CD4-positive, alpha-beta memory T cell (primary cell): ENCODE data around the gene KCNJ4. TPM values are rescaled to one million over a fixed set of nuclear protein-coding genes. Genes with fewer than 3 reads are reported as not detected.
A peak's percentile ranks its signal among the peaks of the same experiment; 100 is the strongest.

Source experiments
- CTCF ChIA-PET: fragments of 350-600 bp; sonication (Branson Sonifier 250); formaldehyde crosslinking; loops from one replicate; lab custom pipeline; 2021; ENCODE audit warnings: inconsistent platforms; ENCODE audit not compliant: partially characterized antibody; lab: Charles Lee
- POLR2A ChIA-PET: fragments of 350-600 bp; sonication (Branson Sonifier 250); formaldehyde crosslinking; loops from one replicate; lab custom pipeline; 2021; ENCODE audit not compliant: partially characterized antibody; lab: Charles Lee
- DNase-seq, 5 donors: peaks; one replicate each; pipeline versions ENCODE4 v3.0.0 to v3.0.0-alpha.2; 2020 to 2022; ENCODE audit warnings: mixed read lengths in 1 of 5
- H3K27ac ChIP-seq: one replicate; pipeline ENCODE4 v1.7.0; 2013; ENCODE audit warnings: low read depth, low read length
- H3K27me3 ChIP-seq: 2 replicates; pipeline ENCODE4 v1.7.0; 2013; ENCODE audit warnings: mild to moderate bottlenecking, low read length, moderate library complexity; ENCODE audit not compliant: insufficient read depth
- H3K36me3 ChIP-seq: 2 replicates; pipeline ENCODE4 v1.7.0; 2013; ENCODE audit warnings: mild to moderate bottlenecking, low read length, moderate library complexity; ENCODE audit not compliant: insufficient read depth
- H3K4me1 ChIP-seq: 2 replicates; pipeline ENCODE4 v1.7.0; 2013; ENCODE audit warnings: mild to moderate bottlenecking, low read length, moderate library complexity; ENCODE audit not compliant: insufficient read depth
- H3K4me3 ChIP-seq, 2 donors: one replicate each; pipeline ENCODE4 v1.7.0; 2013; ENCODE audit warnings: low read length in 2 of 2, mild to moderate bottlenecking in 1 of 2
- H3K9me3 ChIP-seq, 2 donors: one replicate each; pipeline ENCODE4 v1.7.0; 2013; ENCODE audit warnings: low read length in 2 of 2, control low read depth in 1 of 2; ENCODE audit not compliant: control insufficient read depth in 1 of 2
- H3K27ac Mint-ChIP-seq, 7 donors: one replicate each; pipeline ENCODE4 v1.8.0; 2020 to 2021; ENCODE audit warnings: mixed read lengths in 7 of 7, mild to moderate bottlenecking in 6 of 7, inconsistent platforms in 3 of 7, moderate library complexity in 3 of 7
- H3K27me3 Mint-ChIP-seq, 2 donors: one replicate each; pipeline ENCODE4 v1.8.0; 2020 to 2021; ENCODE audit warnings: mixed read lengths in 2 of 2
- H3K36me3 Mint-ChIP-seq, 2 donors: one replicate each; pipeline ENCODE4 v1.8.0; 2020 to 2021; ENCODE audit warnings: mixed read lengths in 2 of 2, inconsistent platforms in 1 of 2, mild to moderate bottlenecking in 1 of 2
- H3K4me1 Mint-ChIP-seq, 4 donors: one replicate each; pipeline ENCODE4 v1.8.0; 2020 to 2021; ENCODE audit warnings: mixed read lengths in 4 of 4, mild to moderate bottlenecking in 1 of 4
- H3K4me3 Mint-ChIP-seq, 8 donors: one replicate each; pipeline ENCODE4 v1.8.0; 2020 to 2021; ENCODE audit warnings: mixed read lengths in 8 of 8, mild to moderate bottlenecking in 7 of 8, moderate library complexity in 6 of 8, inconsistent platforms in 3 of 8
- H3K9me3 Mint-ChIP-seq, 8 donors: one replicate each; pipeline ENCODE4 v1.8.0; 2020 to 2021; ENCODE audit warnings: mixed read lengths in 8 of 8, mild to moderate bottlenecking in 5 of 8, inconsistent platforms in 3 of 8, moderate library complexity in 1 of 8
- intact Hi-C: fragments of 100-400 bp; cut with micrococcal nuclease; formaldehyde crosslinking; loops from one replicate; pipeline ENCODE4 v1.15.1; 2023
- polyA plus RNA-seq, 2 donors: library from polyadenylated mRNA; unstranded; fragments of 300-500 nt; fragmentation: Illumina TruSeq; gene quantifications; one replicate each; pipeline ENCODE4 v1.2.3, GENCODE V29; 2021
- total RNA-seq, 2 experiments: library from RNA; stranded (reverse); gene quantifications; one replicate each; pipeline ENCODE4 v1.2.3, GENCODE V29; 2021

The KCNJ4 gene
- total and polyA plus RNA-seq, 4 experiments from 2014 or later: not detected

DNA sequence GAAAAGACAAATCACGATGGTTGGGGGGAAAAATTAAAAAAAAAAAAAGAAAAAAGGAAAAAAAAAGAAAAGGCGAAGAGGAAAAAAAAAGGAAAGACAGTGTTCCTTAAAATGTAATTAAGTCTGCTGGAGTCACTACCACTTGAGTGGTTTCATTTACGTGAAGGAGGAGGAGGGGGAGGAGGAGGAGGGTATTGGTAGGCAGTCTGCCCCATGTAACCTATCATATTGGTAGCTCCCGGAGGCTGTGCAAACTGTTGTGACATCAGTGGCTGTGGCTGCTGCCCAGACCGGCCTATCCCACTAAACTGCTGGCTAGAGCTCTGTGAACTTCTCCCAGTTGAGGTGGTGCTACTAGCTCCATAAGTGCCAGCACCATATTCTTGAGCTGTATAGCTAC is 30.8 kb upstream of the KCNJ4 start:
- H3K27me3 Mint-ChIP-seq: no peaks in the 10 kb centered on the region
- no peak overlapping the region for H3K27ac ChIP-seq
- no peak overlapping the region for H3K4me3 ChIP-seq
- H3K4me1 ChIP-seq: peaks cover 11% of the 10 kb centered on the region
- DNase-seq: no peak
- ChIA-PET CTCF (interaction anchor here (1.7 kb wide), 1 partner anchor 88 kb away, joined by 3 read pairs; no protein-coding TSS in a partner anchor), POLR2A (interaction anchor here (0.9 to 14.9 kb wide), 3 partner anchors 9 to 15 kb away, joined by 3 to 122 read pairs (median 15); no protein-coding TSS in a partner anchor)
- no peaks in the 10 kb centered on the region for H3K9me3 ChIP-seq
- intact Hi-C loops: no loop called here
- H3K36me3 ChIP-seq: peaks cover 86% of the 10 kb centered on the region
- peaks cover 76 to 90% of the 10 kb centered on the region in 2 donors for H3K36me3 Mint-ChIP-seq
- peaks cover 13 to 53% (median 29%) of the 10 kb centered on the region in 4 donors for H3K4me1 Mint-ChIP-seq
- H3K27me3 ChIP-seq: no peaks in the 10 kb centered on the region
- peaks cover 0 to 2% (median 0%) of the 10 kb centered on the region in 8 donors for H3K9me3 Mint-ChIP-seq
- no peak overlapping the region for H3K4me3 Mint-ChIP-seq
- H3K27ac Mint-ChIP-seq: peak overlapping the region in 3 of 7 donors; percentile 36 to 77 (median 60)

DNA sequence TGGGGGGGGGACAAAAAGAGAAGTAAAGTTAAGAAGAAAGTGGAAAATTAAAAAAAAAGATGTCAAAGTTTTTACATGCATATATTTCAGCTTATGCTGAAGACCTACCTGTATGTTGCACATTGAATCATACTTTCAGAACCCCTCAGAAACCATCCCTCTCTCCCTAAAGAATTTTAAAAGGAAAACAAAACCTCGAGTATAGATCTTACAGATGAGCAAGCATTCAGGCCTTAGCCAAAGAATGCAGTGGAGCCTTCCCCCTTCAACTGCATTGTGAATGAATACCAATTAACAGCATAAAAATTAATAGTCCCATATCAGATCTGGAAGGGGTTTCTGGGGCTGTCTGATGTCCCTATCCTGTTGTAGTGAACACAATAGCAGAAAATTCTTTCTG is 29.2 kb upstream of the KCNJ4 start:
- H3K27me3 ChIP-seq: no peaks in the 10 kb centered on the region
- Mint-ChIP-seq H3K4me1 (peaks cover 8 to 40% (median 20%) of the 10 kb centered on the region in 4 donors), H3K27ac (peak overlapping the region in 5 of 7 donors; percentile 0 to 85 (median 48)), H3K36me3 (peaks cover 61 to 75% of the 10 kb centered on the region in 2 donors), H3K4me3 (no peak overlapping the region), H3K9me3 (no peaks in the 10 kb centered on the region), H3K27me3 (no peaks in the 10 kb centered on the region)
- no peak overlapping the region for H3K4me3 ChIP-seq
- peaks cover 11% of the 10 kb centered on the region for H3K4me1 ChIP-seq
- DNase-seq: no peak
- peaks cover 72% of the 10 kb centered on the region for H3K36me3 ChIP-seq
- CTCF ChIA-PET: interaction anchor here (1.7 kb wide), 1 partner anchor 90 kb away, joined by 3 read pairs; no protein-coding TSS in a partner anchor
- intact Hi-C loops: loop anchor here (5.0 kb wide), 1 partner anchor 88 kb away; the partner anchor contains the start of gene DMC1
- H3K27ac ChIP-seq: no peak overlapping the region
- H3K9me3 ChIP-seq: no peaks in the 10 kb centered on the region
- POLR2A ChIA-PET: interaction anchor here (3.0 to 14.9 kb wide), 2 partner anchors 10 to 17 kb away, joined by 15 to 122 read pairs; no protein-coding TSS in a partner anchor

DNA sequence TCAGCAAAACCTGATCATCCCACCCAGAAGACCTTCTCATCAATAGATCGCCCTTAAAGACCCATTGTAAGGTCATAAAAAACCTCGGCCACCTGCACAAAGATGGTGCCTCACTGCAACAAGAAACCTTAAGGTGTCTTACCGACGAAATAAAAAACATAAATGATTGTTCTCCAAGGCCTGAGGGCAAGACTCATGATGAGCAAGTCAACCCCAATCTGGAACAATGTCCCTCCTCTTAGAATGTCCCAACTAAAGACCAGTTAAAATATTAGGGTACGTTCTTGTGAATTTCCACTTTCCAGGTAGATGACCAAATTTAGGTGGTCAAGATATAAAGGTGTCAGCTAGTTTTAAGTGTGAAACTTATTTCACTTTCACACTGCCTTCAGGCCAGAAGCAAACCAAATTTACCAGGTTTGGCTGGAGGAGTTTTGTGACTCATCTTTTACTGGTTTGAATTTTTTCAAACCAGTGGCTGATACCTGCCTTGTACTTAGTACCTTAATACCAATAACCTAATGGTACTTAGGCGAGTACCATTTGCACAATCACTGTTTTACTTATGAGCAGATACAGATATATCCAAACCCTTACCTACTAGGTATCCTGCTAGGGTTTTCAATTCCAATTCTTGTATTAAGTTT is 27.8 kb upstream of the KCNJ4 start:
- Mint-ChIP-seq H3K27ac (peak overlapping the region in 4 of 7 donors; percentile 23 to 53 (median 41)), H3K4me3 (no peak overlapping the region), H3K36me3 (peaks cover 51 to 64% of the 10 kb centered on the region in 2 donors), H3K4me1 (peaks cover 4 to 29% (median 12%) of the 10 kb centered on the region in 4 donors), H3K9me3 (no peaks in the 10 kb centered on the region), H3K27me3 (no peaks in the 10 kb centered on the region)
- Histone ChIP-seq H3K36me3 (peaks cover 58% of the 10 kb centered on the region), H3K4me1 (peaks cover 1% of the 10 kb centered on the region), H3K27me3 (no peaks in the 10 kb centered on the region), H3K9me3 (no peaks in the 10 kb centered on the region), H3K4me3 (no peak overlapping the region), H3K27ac (no peak overlapping the region)
- intact Hi-C loops: loop anchor here (5.0 kb wide), 1 partner anchor 90 kb away; the partner anchor contains the start of gene DMC1
- POLR2A ChIA-PET: interaction anchor here (2.5 to 14.9 kb wide), 2 partner anchors 8 to 18 kb away, joined by 15 to 122 read pairs; no protein-coding TSS in a partner anchor
- no peak for DNase-seq
- CTCF ChIA-PET: no interaction called here

DNA sequence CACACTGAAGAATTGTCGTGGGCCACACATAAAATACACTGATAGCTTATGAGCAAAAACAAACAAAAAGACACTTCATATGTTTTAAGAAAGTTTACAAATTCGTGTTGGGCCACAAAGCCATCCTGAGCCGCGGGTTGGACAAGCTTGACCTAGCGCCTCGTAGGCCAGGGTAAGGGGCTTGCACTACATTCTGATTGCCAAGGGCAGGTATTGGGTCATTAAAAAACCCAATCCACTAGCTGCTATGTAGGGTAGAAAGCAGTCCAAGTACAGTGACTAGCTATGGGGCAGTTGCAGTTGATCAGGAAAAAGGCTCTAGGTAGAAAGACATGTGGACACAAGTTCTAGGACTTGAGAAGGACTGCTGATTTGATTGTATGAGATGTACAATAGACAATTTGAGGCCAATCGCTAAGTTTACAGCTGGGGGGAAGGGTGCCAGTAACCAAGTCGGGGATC is 26.9 kb upstream of the KCNJ4 start:
- Mint-ChIP-seq H3K4me1 (peaks cover 3 to 27% (median 10%) of the 10 kb centered on the region in 4 donors), H3K27me3 (no peaks in the 10 kb centered on the region), H3K27ac (peak overlapping the region in 4 of 7 donors; percentile 22 to 50 (median 40)), H3K4me3 (peak overlapping the region in 2 of 8 donors; percentile 1 to 55), H3K36me3 (peaks cover 49 to 58% of the 10 kb centered on the region in 2 donors), H3K9me3 (no peaks in the 10 kb centered on the region)
- DNase-seq: no peak
- ChIA-PET CTCF (no interaction called here), POLR2A (interaction anchor here (1.1 to 14.9 kb wide), 6 partner anchors 9 to 185 kb away, joined by 3 to 122 read pairs (median 6); no protein-coding TSS in a partner anchor)
- Histone ChIP-seq H3K4me1 (no peaks in the 10 kb centered on the region), H3K27me3 (no peaks in the 10 kb centered on the region), H3K4me3 (no peak overlapping the region), H3K27ac (no peak overlapping the region), H3K36me3 (peaks cover 53% of the 10 kb centered on the region), H3K9me3 (no peaks in the 10 kb centered on the region)
- intact Hi-C loops: loop anchor here (5.0 kb wide), 1 partner anchor 90 kb away; the partner anchor contains the start of gene DMC1

DNA sequence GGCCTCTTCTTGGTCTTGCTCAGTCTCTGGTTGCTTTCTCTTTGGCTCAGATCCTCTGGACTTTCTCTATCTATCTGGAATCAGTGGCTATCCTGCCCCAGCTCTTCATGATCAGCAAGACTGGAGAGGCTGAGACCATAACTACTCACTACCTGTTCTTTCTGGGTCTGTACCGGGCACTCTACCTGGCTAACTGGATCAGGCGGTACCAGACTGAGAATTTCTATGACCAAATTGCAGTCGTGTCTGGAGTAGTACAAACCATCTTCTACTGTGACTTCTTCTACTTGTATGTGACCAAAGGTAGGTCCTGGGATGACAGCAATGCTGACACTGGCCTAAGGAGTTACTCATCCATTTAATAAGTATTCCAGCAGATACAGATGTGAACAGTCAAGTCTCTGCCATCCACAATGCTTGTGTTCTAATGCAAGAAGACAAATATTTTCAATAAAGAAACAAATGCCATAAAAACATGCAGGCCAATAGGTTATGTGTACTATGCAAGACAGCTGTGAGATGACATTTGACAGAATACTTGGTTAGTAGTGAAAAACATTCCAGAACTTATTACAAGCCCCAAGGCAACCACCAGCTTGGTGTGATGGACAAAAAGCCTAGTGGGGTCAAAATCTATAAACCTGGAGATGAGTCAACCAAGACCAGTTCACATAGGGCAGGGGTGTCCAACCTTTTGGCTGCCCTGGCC is 26.3 kb upstream of the KCNJ4 start:
- POLR2A ChIA-PET: interaction anchor here (1.1 to 14.9 kb wide), 6 partner anchors 9 to 186 kb away, joined by 3 to 122 read pairs (median 6); no protein-coding TSS in a partner anchor
- Mint-ChIP-seq H3K4me1 (peaks cover 3 to 24% (median 6%) of the 10 kb centered on the region in 4 donors), H3K4me3 (no peak overlapping the region), H3K36me3 (peaks cover 44 to 53% of the 10 kb centered on the region in 2 donors), H3K9me3 (no peaks in the 10 kb centered on the region), H3K27ac (peak overlapping the region in 5 of 7 donors; percentile 9 to 51 (median 40)), H3K27me3 (no peaks in the 10 kb centered on the region)
- no peaks in the 10 kb centered on the region for H3K4me1 ChIP-seq
- intact Hi-C loops: loop anchor here (5.0 kb wide), 1 partner anchor 91 kb away; the partner anchor contains the start of gene DMC1
- H3K36me3 ChIP-seq: peaks cover 47% of the 10 kb centered on the region
- no peak for DNase-seq
- no peaks in the 10 kb centered on the region for H3K27me3 ChIP-seq
- CTCF ChIA-PET: no interaction called here
- no peak overlapping the region for H3K4me3 ChIP-seq
- no peak overlapping the region for H3K27ac ChIP-seq
- H3K9me3 ChIP-seq: no peaks in the 10 kb centered on the region

DNA sequence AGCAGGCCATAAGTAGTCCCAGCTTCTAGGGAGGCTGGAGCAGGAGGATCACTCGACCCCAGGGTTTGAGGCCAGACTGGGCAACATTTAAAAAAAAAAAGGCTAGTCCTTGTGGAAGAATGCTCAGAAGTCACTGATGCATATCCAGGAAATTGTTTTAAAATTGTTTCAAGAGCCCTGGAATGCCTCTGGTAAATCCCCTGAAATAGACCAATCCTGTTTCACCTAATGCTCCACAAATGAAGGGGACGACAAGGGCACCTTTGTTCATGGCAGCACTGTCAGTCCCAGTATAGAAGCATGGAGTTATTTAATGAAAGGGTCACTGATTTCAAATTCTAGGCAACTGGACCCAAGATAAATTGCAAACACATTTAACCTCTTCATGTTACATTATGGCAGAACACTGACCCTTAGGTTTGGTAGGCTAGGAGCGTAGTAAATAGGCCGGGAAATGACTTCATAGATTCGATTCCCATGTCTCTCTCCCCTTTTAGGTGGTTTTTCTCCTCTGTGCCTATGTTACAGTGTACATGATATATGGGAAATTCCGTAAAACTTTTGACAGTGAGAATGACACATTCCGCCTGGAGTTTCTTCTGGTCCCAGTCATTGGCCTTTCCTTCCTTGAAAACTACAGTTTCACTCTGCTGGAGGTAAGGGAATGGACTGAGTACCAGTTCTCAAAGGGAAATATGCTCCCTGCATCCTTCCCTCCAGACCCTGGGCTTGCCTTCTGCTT is 24.3 kb upstream of the KCNJ4 start:
- Histone ChIP-seq H3K4me1 (no peaks in the 10 kb centered on the region), H3K27me3 (no peaks in the 10 kb centered on the region), H3K4me3 (no peak overlapping the region), H3K9me3 (no peaks in the 10 kb centered on the region), H3K27ac (no peak overlapping the region), H3K36me3 (peaks cover 31% of the 10 kb centered on the region)
- POLR2A ChIA-PET: interaction anchor here (1.3 to 14.9 kb wide), 3 partner anchors 8 to 28 kb away, joined by 4 to 122 read pairs (median 5); no protein-coding TSS in a partner anchor
- Mint-ChIP-seq H3K27me3 (no peaks in the 10 kb centered on the region), H3K4me3 (no peak overlapping the region), H3K36me3 (peaks cover 29 to 35% of the 10 kb centered on the region in 2 donors), H3K4me1 (peaks cover 0 to 12% (median 3%) of the 10 kb centered on the region in 4 donors), H3K9me3 (no peaks in the 10 kb centered on the region), H3K27ac (peak overlapping the region in 3 of 7 donors; percentile 4 to 37 (median 8))
- intact Hi-C loops: no loop called here
- no peak for DNase-seq
- CTCF ChIA-PET: no interaction called here
